ENCODE data around the gene NFATC2.

DNA sequence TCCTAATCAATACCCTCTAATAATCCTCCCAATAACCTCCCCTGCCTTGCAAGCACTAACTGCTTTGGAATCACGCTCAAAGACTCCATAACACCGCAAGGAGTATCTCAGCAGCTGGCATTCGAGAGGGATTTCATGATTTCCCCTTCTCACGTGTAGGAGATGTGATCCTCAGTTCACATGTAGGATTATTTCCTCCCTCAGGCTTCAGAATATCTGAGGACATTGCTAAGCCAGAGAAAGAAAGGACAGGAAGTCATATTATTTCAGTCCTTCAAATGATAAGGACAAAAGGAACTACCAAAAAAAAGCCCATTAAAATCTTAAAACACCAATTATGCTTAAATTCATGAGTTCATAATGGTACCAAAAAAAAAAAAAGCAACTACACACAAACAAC is 122.9 kb downstream of the NFATC2 start:
- TF ChIP-seq CTCF (IDR thresholded peaks at IDR 0.05) = no peak
- TF ChIP-seq POLR2A (IDR thresholded peaks at IDR 0.05) = no peak
- no peak for TF ChIP-seq EP300 (IDR thresholded peaks at IDR 0.05)
- TF ChIP-seq POLR2AphosphoS5 (IDR thresholded peaks at IDR 0.05) = no peak
